Endothelial cell of umbilical vein (primary cell): ENCODE measurements around the gene AK8. TPM values are rescaled to one million over a fixed set of nuclear protein-coding genes. Genes with fewer than 3 reads are reported as not detected.

Experiments used
- BruUV-seq: library from RNA; stranded (reverse); fragments of 400-500 nt; replicated peaks from 2 replicates; lab custom pipeline; 2021; lab: Mats Ljungman, UMichigan
- CTCF ChIA-PET: fragments of 300-600, 350-600 bp; sonication (Branson Sonifier 250); formaldehyde crosslinking; loops from one replicate; lab custom pipeline; 2021; ENCODE audit warnings: antibody characterized with exemption, inconsistent platforms; lab: Charles Lee
- POLR2A ChIA-PET: fragments of 300-600, 350-600 bp; sonication (Branson Sonifier 250); formaldehyde crosslinking; loops from one replicate; lab custom pipeline; 2021; ENCODE audit warnings: antibody characterized with exemption, inconsistent platforms; lab: Charles Lee
- DNase-seq: peaks from one replicate; pipeline ENCODE4 v3.0.0-alpha.2; 2011; ENCODE audit warnings: low read depth, low spot score
- FAIRE-seq: peaks from 2 replicates; lab custom pipeline; 2011; peaks lifted over from hg19 to GRCh38; lab: Jason Lieb, UNC
- H2AFZ ChIP-seq: 2 replicates; pipeline ENCODE4 v1.6.0; 2012; ENCODE audit warnings: low read depth, low read length, control low read depth, inconsistent platforms
- H3K27ac ChIP-seq: 2 replicates; pipeline ENCODE4 v1.5.1; 2011; ENCODE audit warnings: low read depth, mild to moderate bottlenecking, control low read depth, low read length, moderate library complexity; ENCODE audit not compliant: insufficient read depth
- H3K27me3 ChIP-seq, 2 experiments: 2 replicates each; pipeline versions ENCODE4 v1.6.0 to v1.6.1; 2011; ENCODE audit warnings: low read length in 2 of 2, mixed read lengths in 1 of 2; ENCODE audit not compliant: control insufficient read depth in 2 of 2, insufficient read depth in 2 of 2
- H3K36me3 ChIP-seq, 2 experiments: 2 replicates in 1 of 2; 3 replicates in 1 of 2; pipeline ENCODE4 v1.5.1; 2011; ENCODE audit warnings: low read length in 2 of 2, mild to moderate bottlenecking in 1 of 2, moderate library complexity in 1 of 2; ENCODE audit not compliant: control insufficient read depth in 2 of 2, insufficient read depth in 2 of 2; ENCODE audit errors: extremely low read depth in 1 of 2
- H3K4me1 ChIP-seq: 3 replicates; pipeline ENCODE4 v1.5.1; 2011; ENCODE audit warnings: mild to moderate bottlenecking, low read length; ENCODE audit not compliant: control insufficient read depth, insufficient read depth; ENCODE audit errors: extremely low read depth
- H3K4me2 ChIP-seq: 2 replicates; pipeline ENCODE4 v1.6.1; 2011; ENCODE audit warnings: low read length, control low read depth, mixed read lengths; ENCODE audit not compliant: insufficient read depth
- H3K4me3 ChIP-seq, 3 experiments: fragments of 200-600 bp in 1 of 3; sonication (generic), shearing (Covaris generic) in 1 of 3; replicated peaks in 1 of 3; 2 replicates each; pipeline ENCODE4 v1.5.1; 2011 to 2016; ENCODE audit warnings: control low read depth in 3 of 3, low read length in 3 of 3, mild to moderate bottlenecking in 2 of 3, inconsistent platforms in 1 of 3, low read depth in 1 of 3, moderate library complexity in 1 of 3; ENCODE audit not compliant: insufficient read depth in 1 of 3
- H3K79me2 ChIP-seq: 2 replicates; pipeline ENCODE4 v1.6.0; 2012; ENCODE audit warnings: low read length, inconsistent platforms; ENCODE audit not compliant: control insufficient read depth, insufficient read depth
- H3K9ac ChIP-seq: replicated peaks from 2 replicates; pipeline ENCODE3; 2011; ENCODE audit warnings: low read length, control low read depth; ENCODE audit not compliant: insufficient read depth; ENCODE audit errors: extremely low read depth
- H3K9me1 ChIP-seq: replicated peaks from 3 replicates; pipeline ENCODE4 v1.6.0; 2011; ENCODE audit warnings: mild to moderate bottlenecking, low read length; ENCODE audit not compliant: control insufficient read depth, insufficient read depth; ENCODE audit errors: extremely low read depth
- H3K9me3 ChIP-seq: replicated peaks from 2 replicates; pipeline ENCODE4 v1.5.1; 2012; ENCODE audit warnings: low read length, inconsistent platforms; ENCODE audit not compliant: control insufficient read depth, insufficient read depth
- H4K20me1 ChIP-seq: replicated peaks from 2 replicates; pipeline ENCODE3; 2011; ENCODE audit warnings: mild to moderate bottlenecking, low read length; ENCODE audit not compliant: control insufficient read depth, insufficient read depth; ENCODE audit errors: extremely low read depth
- EZH2 ChIP-seq: IDR thresholded peaks from 2 replicates; pipeline ENCODE4 v1.6.1; 2012; ENCODE audit warnings: borderline replicate concordance, low read depth, mild to moderate bottlenecking, moderate library complexity, low read length, inconsistent platforms; ENCODE audit not compliant: severe bottlenecking
- FOS ChIP-seq: IDR thresholded peaks from 2 replicates; pipeline ENCODE4 v1.6.1; 2011; ENCODE audit warnings: mild to moderate bottlenecking, low read length, moderate library complexity, borderline replicate concordance; ENCODE audit not compliant: insufficient read depth
- GATA2 ChIP-seq: IDR thresholded peaks from 2 replicates; pipeline ENCODE4 v1.7.0; 2011; ENCODE audit warnings: low read depth, mild to moderate bottlenecking, moderate library complexity, mixed read lengths, low read length; ENCODE audit not compliant: insufficient read length, insufficient read depth
- JUN ChIP-seq: IDR thresholded peaks from 2 replicates; pipeline ENCODE4 v1.6.1; 2011; ENCODE audit warnings: borderline replicate concordance, low read depth; ENCODE audit not compliant: insufficient read length, insufficient read depth
- MYC ChIP-seq: IDR thresholded peaks from one replicate; pipeline ENCODE4 v1.6.1; 2011; ENCODE audit warnings: mild to moderate bottlenecking, low read depth, low read length
- POLR2A ChIP-seq: IDR thresholded peaks from 2 replicates; pipeline ENCODE4 v1.6.1; 2012; ENCODE audit warnings: low read depth, mild to moderate bottlenecking, control low read depth, low read length
- POLR2AphosphoS5 ChIP-seq: IDR thresholded peaks from 2 replicates; pipeline ENCODE4 v1.6.1; 2012; ENCODE audit warnings: low read depth, mild to moderate bottlenecking, control low read depth, low read length, moderate library complexity; ENCODE audit not compliant: insufficient read depth
- dilution Hi-C: fragments of 300-500 bp; cut with MboI; formaldehyde crosslinking; loops from one replicate; pipeline ENCODE4 v1.15.0; 2019; ENCODE audit warnings: low sequenced_read_pairs; ENCODE audit not compliant: extremely low pct_ligation_motif_present
- intact Hi-C: fragments of 100-400 bp; cut with micrococcal nuclease; formaldehyde crosslinking; loops from one replicate; pipeline ENCODE4 v1.10.0; 2022
- polyA plus RNA-seq, 4 experiments: library from polyadenylated mRNA; depleted of rRNA in 3 of 4; stranded (reverse) in 3 of 4; unstranded in 1 of 4; fragments of >200 nt; gene quantifications; 2 replicates each; pipeline versions ENCODE4 v1.2.1 to v1.2.3, GENCODE V29; 2011 to 2012; ENCODE audit warnings: missing spikeins in 1 of 4
- total RNA-seq: library from RNA; stranded (reverse); gene quantifications from 2 replicates; pipeline ENCODE4 v1.2.3, GENCODE V29; 2021
- TF ChIP-seq, protein P1 (sequence below), 2 donors: IDR thresholded peaks; 1 replicate in 1 of 2; 2 replicates in 1 of 2; pipeline ENCODE4 v1.5.1; 2011; ENCODE audit warnings: low read length in 2 of 2, mild to moderate bottlenecking in 2 of 2, moderate library complexity in 2 of 2, control low read depth in 1 of 2, inconsistent platforms in 1 of 2, low read depth in 1 of 2; ENCODE audit not compliant: insufficient read depth in 1 of 2; ENCODE audit errors: extremely low read depth in 1 of 2
- TF ChIP-seq, protein P2 (sequence below): IDR thresholded peaks from 2 replicates; pipeline ENCODE4 v1.6.1; 2011; ENCODE audit not compliant: insufficient read depth, insufficient read length

Gene AK8
- total and polyA plus RNA-seq, 2 donors (not counting 3 experiments of a cell fraction or from before 2014, with no cell fraction given), result 0.06 TPM; not detected in 1

DNA sequence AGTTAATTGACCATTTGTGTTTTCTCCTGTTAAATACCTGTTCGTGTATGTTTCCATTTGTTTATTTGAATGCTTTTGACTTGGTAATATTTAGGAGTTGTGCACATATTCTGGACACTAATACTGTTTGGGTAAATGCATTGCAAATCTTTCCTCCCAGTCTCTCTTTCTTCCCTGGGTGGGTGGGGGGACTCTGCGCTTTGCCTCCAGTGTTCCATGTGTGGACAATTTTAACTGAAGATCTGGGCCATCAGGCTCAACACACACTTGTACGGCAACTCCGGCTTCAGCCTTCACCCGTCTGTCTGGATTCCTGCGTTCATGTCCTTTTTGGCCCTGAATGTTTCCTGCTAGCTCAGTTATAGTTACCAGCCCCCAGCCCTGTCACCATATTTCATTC is 167.8 kb downstream of the AK8 start:
- TF ChIP-seq GATA2, result no peak
- no peak for TF ChIP-seq MYC
- TF ChIP-seq, protein P1, sequence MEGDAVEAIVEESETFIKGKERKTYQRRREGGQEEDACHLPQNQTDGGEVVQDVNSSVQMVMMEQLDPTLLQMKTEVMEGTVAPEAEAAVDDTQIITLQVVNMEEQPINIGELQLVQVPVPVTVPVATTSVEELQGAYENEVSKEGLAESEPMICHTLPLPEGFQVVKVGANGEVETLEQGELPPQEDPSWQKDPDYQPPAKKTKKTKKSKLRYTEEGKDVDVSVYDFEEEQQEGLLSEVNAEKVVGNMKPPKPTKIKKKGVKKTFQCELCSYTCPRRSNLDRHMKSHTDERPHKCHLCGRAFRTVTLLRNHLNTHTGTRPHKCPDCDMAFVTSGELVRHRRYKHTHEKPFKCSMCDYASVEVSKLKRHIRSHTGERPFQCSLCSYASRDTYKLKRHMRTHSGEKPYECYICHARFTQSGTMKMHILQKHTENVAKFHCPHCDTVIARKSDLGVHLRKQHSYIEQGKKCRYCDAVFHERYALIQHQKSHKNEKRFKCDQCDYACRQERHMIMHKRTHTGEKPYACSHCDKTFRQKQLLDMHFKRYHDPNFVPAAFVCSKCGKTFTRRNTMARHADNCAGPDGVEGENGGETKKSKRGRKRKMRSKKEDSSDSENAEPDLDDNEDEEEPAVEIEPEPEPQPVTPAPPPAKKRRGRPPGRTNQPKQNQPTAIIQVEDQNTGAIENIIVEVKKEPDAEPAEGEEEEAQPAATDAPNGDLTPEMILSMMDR (IDR thresholded peaks at IDR 0.05; ENCODE audit: extremely low read depth in 1 of 2, insufficient read depth in 1 of 2, low read depth in 1 of 2, low read length in 2 of 2), result no peak
- no peak for TF ChIP-seq FOS
- TF ChIP-seq JUN, result no peak
- TF ChIP-seq, protein P2, sequence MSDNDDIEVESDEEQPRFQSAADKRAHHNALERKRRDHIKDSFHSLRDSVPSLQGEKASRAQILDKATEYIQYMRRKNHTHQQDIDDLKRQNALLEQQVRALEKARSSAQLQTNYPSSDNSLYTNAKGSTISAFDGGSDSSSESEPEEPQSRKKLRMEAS, result no peak
- TF ChIP-seq EZH2, result no peak
- TF ChIP-seq POLR2A, result no peak
- no peak for TF ChIP-seq POLR2AphosphoS5
- no TSS peak for BruUV-seq
- no peaks in the 10 kb centered on the region for H4K20me1 ChIP-seq
- no peak overlapping the region for H3K9ac ChIP-seq
- H3K4me1 ChIP-seq, result no peaks in the 10 kb centered on the region
- no peak overlapping the region for H3K27ac ChIP-seq
- no peak for FAIRE-seq
- H3K79me2 ChIP-seq, result no peaks in the 10 kb centered on the region
- CTCF ChIA-PET, result no interaction called here
- intact Hi-C loops (no loop called here), dilution Hi-C loops (no loop called here)
- no peak overlapping the region for H2AFZ ChIP-seq
- DNase-seq, result no peak
- POLR2A ChIA-PET, result no interaction called here
- no peaks in the 10 kb centered on the region for H3K9me1 ChIP-seq
- H3K36me3 ChIP-seq, result no peaks in the 10 kb centered on the region
- H3K4me2 ChIP-seq, result no peak overlapping the region
- H3K4me3 ChIP-seq, result no peak overlapping the region
- H3K27me3 ChIP-seq, result peaks cover 4% of the 10 kb centered on the region in 2 experiments
- no peaks in the 10 kb centered on the region for H3K9me3 ChIP-seq
